Activated naive CD8-positive, alpha-beta T cell treated with anti-CD3 and anti-CD28 coated beads, Interleukin-2, amount 10 ng/mL, durations not matched to agents 7 days and 5 days (primary cell): ENCODE data around the gene MYO19. TPM values are rescaled to one million over a fixed set of nuclear protein-coding genes. Genes with fewer than 3 reads are reported as not detected.

Experiments used
- ATAC-seq: fragments of 150-1000 bp; cut with Tn5 transposase; one replicate; pipeline ENCODE4 v1.10.0; 2021; ENCODE audit warnings: low read depth, moderate library complexity
- POLR2A ChIA-PET: fragments of 350-600 bp; sonication (Branson Sonifier 250); formaldehyde crosslinking; loops from one replicate; lab custom pipeline; 2021; ENCODE audit warnings: antibody characterized with exemption; lab: Charles Lee
- DNase-seq: peaks from one replicate; pipeline ENCODE4 v3.0.0; 2021
- H3K27ac Mint-ChIP-seq: one replicate; pipeline ENCODE4 v1.8.0; 2022; ENCODE audit warnings: mild to moderate bottlenecking, mixed read lengths
- H3K27me3 Mint-ChIP-seq: one replicate; pipeline ENCODE4 v1.8.0; 2022; ENCODE audit warnings: mild to moderate bottlenecking, moderate library complexity, mixed read lengths
- H3K36me3 Mint-ChIP-seq: one replicate; pipeline ENCODE4 v1.8.0; 2021; ENCODE audit warnings: mild to moderate bottlenecking, mixed read lengths
- H3K4me1 Mint-ChIP-seq: one replicate; pipeline ENCODE4 v1.8.0; 2021; ENCODE audit warnings: mixed read lengths
- H3K4me3 Mint-ChIP-seq: one replicate; pipeline ENCODE4 v1.8.0; 2022; ENCODE audit warnings: mild to moderate bottlenecking, moderate library complexity, mixed read lengths
- H3K9me3 Mint-ChIP-seq: one replicate; pipeline ENCODE4 v1.8.0; 2021; ENCODE audit warnings: mixed read lengths
- total RNA-seq, 2 experiments: library from RNA; stranded (reverse); gene quantifications; one replicate each; pipeline ENCODE4 v1.2.3, GENCODE V29; 2021

MYO19 gene
- total RNA-seq, 2 experiments from 2014 or later, result 113 to 117 TPM

GRCh38 chr17:36545465-36546417 lies 11.1 kb upstream of the MYO19 start:
- H3K27me3 Mint-ChIP-seq, result no peaks in the 10 kb centered on the region
- peak overlapping the region; percentile 90 for H3K27ac Mint-ChIP-seq
- DNase-seq, result peak; percentile 95
- POLR2A ChIA-PET, result interaction anchor here (0.5 to 6.3 kb wide), 15 partner anchors 10 to 1303 kb away, joined by 3 to 122 read pairs (median 3); partner anchors contain the start of genes DHRS11, MRM1, MYO19 and PEX12
- peak; percentile 81 for ATAC-seq
- H3K4me1 Mint-ChIP-seq, result peaks cover 34% of the 10 kb centered on the region
- H3K9me3 Mint-ChIP-seq, result no peaks in the 10 kb centered on the region
- H3K36me3 Mint-ChIP-seq, result peaks cover 23% of the 10 kb centered on the region
- H3K4me3 Mint-ChIP-seq, result peak overlapping the region; percentile 98

DNA sequence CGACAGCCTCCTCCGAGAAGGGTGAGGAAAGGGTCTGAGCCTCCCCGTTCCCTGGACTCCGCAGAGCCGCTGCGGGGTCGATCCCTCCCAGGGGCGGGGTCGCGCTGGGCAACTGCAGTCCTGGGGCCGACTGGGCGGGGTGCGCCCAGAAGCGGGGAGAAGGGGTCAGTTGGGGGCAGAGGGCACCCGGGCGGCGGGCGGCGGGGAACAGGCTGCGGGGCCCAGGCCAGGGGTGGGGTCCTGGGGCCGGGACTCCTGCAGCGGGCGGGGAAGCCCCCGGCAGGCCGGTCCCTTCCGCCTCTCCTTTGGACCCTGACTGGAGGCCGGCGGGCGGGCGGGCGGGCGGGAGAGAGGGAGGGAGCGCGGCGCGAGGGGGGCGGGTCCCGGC lies 10.4 kb upstream of the MYO19 start:
- peaks cover 23% of the 10 kb centered on the region for H3K36me3 Mint-ChIP-seq
- H3K4me1 Mint-ChIP-seq, result peaks cover 29% of the 10 kb centered on the region
- POLR2A ChIA-PET, result interaction anchor here (0.5 to 6.3 kb wide), 8 partner anchors 10 to 864 kb away, joined by 3 to 122 read pairs (median 8); partner anchors contain the start of genes MRM1, MYO19, PIGW and ZNHIT3
- H3K4me3 Mint-ChIP-seq, result peak overlapping the region; percentile 98
- DNase-seq, result no peak
- H3K27me3 Mint-ChIP-seq, result no peaks in the 10 kb centered on the region
- ATAC-seq, result peak; percentile 42
- no peaks in the 10 kb centered on the region for H3K9me3 Mint-ChIP-seq
- peak overlapping the region; percentile 98 for H3K27ac Mint-ChIP-seq

GRCh38 chr17:36544307-36545076 lies 9.8 kb upstream of the MYO19 start, which contains the start of gene GGNBP2:
TSS of gene GGNBP2 (plus strand) at chr17:36544919. CDS start at chr17:36545725, 806 bp downstream.
- Mint-ChIP-seq H3K4me1 (peaks cover 27% of the 10 kb centered on the region), H3K36me3 (peaks cover 23% of the 10 kb centered on the region)
- POLR2A ChIA-PET, result interaction anchor here (0.5 to 6.3 kb wide), 7 partner anchors 9 to 864 kb away, joined by 3 to 122 read pairs (median 12); partner anchors contain the start of genes MRM1, MYO19, PIGW and ZNHIT3

GRCh38 chr17:36544044-36544306 lies 9.3 kb upstream of the MYO19 start:
- Mint-ChIP-seq H3K9me3 (no peaks in the 10 kb centered on the region), H3K36me3 (peaks cover 20% of the 10 kb centered on the region), H3K27ac (peak overlapping the region; percentile 98), H3K4me1 (peaks cover 23% of the 10 kb centered on the region), H3K27me3 (no peaks in the 10 kb centered on the region), H3K4me3 (peak overlapping the region; percentile 98)
- POLR2A ChIA-PET, result interaction anchor here (4.8 to 6.3 kb wide), 2 partner anchors 9 to 58 kb away, joined by 52 to 122 read pairs; partner anchors contain the start of genes MRM1, MYO19 and PIGW
- DNase-seq (no peak), ATAC-seq (no peak)

More at GRCh38 chr17:36544307-36545076, 9.8 kb upstream of the MYO19 start, which contains the start of gene GGNBP2:
- DNase-seq (peak; percentile 93), ATAC-seq (peak; percentile 70)
- H3K9me3 Mint-ChIP-seq, result no peaks in the 10 kb centered on the region
- no peaks in the 10 kb centered on the region for H3K27me3 Mint-ChIP-seq
- peak within 1 kb of the TSS; percentile 98 for H3K27ac Mint-ChIP-seq
- H3K4me3 Mint-ChIP-seq, result peak within 1 kb of the TSS; percentile 98

GRCh38 chr17:36542755-36543154 lies 8.1 kb upstream of the MYO19 start:
- Mint-ChIP-seq H3K9me3 (no peaks in the 10 kb centered on the region), H3K4me3 (no peak overlapping the region), H3K4me1 (peaks cover 13% of the 10 kb centered on the region), H3K27me3 (no peaks in the 10 kb centered on the region), H3K27ac (no peak overlapping the region), H3K36me3 (peaks cover 23% of the 10 kb centered on the region)
- ATAC-seq (no peak), DNase-seq (no peak)
- POLR2A ChIA-PET, result interaction anchor here (0.6 kb wide), 1 partner anchor 22 kb away, joined by 3 read pairs; no protein-coding TSS in a partner anchor

GRCh38 chr17:36540696-36541095 lies 6.0 kb upstream of the MYO19 start:
- Mint-ChIP-seq H3K9me3 (peaks cover 1% of the 10 kb centered on the region), H3K27me3 (no peaks in the 10 kb centered on the region), H3K4me3 (no peak overlapping the region), H3K27ac (no peak overlapping the region), H3K36me3 (peaks cover 20% of the 10 kb centered on the region), H3K4me1 (peaks cover 17% of the 10 kb centered on the region)
- POLR2A ChIA-PET, result interaction anchor here (0.8 kb wide), 1 partner anchor 16 kb away, joined by 4 read pairs; no protein-coding TSS in a partner anchor
- DNase-seq (no peak), ATAC-seq (no peak)

- Mint-ChIP-seq H3K27ac (peak overlapping the region; percentile 96), H3K27me3 (no peaks in the 10 kb centered on the region), H3K4me1 (peaks cover 31% of the 10 kb centered on the region), H3K9me3 (peaks cover 1% of the 10 kb centered on the region), H3K36me3 (peaks cover 26% of the 10 kb centered on the region), H3K4me3 (peak overlapping the region; percentile 91)
- no peak for ATAC-seq
- DNase-seq, result no peak
- POLR2A ChIA-PET, result interaction anchor here (0.7 to 4.8 kb wide), 6 partner anchors 11 to 552 kb away, joined by 3 to 122 read pairs (median 6); partner anchors contain the start of genes AATF, GGNBP2 and MRM1
Measured at GRCh38 chr17:36535669-36536081, 1.0 kb upstream of the MYO19 start.

DNA sequence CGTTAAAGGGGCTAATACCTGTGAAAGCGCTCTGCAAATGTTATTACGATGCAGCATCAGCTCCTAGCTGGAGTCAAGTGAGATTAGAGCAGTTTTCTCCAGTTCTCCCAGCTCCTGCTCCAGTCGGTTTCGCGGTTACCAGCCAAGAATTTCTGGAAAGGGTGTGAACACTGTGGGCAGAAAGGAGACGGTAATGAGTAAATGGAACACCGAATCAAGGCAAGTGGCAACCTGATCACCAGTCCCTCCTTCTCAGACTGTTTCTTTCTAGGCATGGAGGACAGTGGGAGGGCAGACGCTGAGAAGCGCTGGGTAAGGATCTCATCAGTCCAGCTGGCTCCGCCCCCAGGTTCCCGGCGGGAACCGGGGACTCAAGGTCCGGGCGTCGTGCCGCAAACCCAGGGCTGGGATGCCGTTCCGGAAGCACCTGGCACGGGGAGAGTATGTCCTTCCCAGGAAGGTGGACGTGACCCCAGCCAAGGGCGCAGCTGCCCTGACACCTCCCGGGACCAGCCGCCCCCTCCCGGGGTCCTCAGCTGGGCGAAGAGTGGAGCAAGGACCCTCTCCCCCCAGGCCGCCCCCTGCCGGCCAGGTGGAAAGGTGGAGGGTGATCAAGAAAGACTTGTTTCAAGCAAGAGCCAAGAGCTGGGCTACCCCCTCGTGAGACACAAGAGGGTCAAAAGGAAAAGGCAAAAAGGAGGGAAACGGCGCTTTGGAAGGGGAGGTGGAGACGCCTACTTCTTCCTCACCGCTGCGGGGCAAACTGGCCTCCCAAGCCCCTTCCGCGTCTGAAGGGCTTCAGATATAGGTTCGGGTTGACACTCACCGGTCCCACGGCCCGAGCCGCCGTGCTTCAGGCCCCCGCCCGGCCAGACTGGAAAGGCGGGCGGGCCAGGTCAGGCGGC lies 481 bp downstream of the MYO19 start:
- Mint-ChIP-seq H3K36me3 (peaks cover 19% of the 10 kb centered on the region), H3K27ac (peak overlapping the region; percentile 96), H3K9me3 (peaks cover 1% of the 10 kb centered on the region), H3K4me1 (peaks cover 30% of the 10 kb centered on the region), H3K4me3 (peak overlapping the region; percentile 91), H3K27me3 (no peaks in the 10 kb centered on the region)
- POLR2A ChIA-PET, result interaction anchor here (0.8 to 4.8 kb wide), 5 partner anchors 9 to 68 kb away, joined by 3 to 122 read pairs (median 7); partner anchors contain the start of genes GGNBP2 and MRM1
- no peak for DNase-seq
- ATAC-seq, result peak; percentile 30

DNA sequence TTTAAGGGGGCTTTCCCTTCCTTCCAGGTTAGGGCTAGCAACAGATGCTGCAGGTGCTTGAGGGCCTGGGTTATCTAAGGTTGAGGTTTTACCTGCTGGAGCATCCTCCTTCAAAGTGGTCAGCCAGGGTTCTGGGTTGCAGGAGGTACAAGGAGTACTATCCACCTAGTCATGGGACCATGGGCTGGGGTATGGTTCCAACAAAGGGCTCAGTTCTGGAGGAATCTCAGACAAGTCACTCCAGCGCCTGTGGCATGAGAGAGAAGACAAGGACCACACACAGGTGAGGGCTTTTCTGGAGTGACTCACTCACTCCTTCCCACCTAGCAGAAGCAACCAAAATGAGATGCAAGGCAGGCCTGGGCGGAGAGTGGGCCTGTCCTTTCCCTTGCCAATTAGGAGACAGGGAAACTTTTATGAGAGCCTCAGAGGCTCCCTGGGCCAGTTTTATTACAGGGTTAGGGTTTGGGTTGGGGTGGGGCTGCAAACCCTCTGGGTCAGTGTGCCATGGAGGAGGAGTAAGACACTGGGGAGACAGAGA lies 2.2 kb downstream of the MYO19 start:
- POLR2A ChIA-PET, result no interaction called here
- H3K4me3 Mint-ChIP-seq, result peak overlapping the region; percentile 33

DNA sequence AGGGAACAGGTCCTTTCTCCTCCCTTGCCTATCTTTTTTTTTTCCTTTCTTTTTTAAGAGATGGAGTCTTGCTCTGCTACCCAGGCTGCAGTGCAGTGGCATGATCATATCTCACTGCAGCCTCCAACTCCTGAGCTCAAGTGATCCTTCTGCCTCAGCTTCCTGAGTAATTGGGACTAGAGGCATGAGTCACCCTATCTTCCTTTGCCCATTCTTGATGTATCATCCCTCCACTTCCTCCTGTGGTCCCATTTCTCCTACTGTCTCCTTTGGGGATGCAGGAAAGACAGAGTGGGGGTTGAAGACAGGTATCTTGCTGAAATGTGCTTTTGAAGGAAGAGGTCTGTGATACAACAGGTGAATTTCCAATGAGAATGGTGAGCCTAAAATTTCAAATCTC lies 5.5 kb downstream of the MYO19 start:
- DNase-seq, result no peak
- POLR2A ChIA-PET, result no interaction called here

More for the DNA sequence above, 2.2 kb downstream of the MYO19 start:
- Mint-ChIP-seq H3K36me3 (peaks cover 16% of the 10 kb centered on the region), H3K9me3 (peaks cover 1% of the 10 kb centered on the region), H3K4me1 (peaks cover 31% of the 10 kb centered on the region), H3K27ac (peak overlapping the region; percentile 56), H3K27me3 (no peaks in the 10 kb centered on the region)
- DNase-seq (peak; percentile 14), ATAC-seq (no peak)

DNA sequence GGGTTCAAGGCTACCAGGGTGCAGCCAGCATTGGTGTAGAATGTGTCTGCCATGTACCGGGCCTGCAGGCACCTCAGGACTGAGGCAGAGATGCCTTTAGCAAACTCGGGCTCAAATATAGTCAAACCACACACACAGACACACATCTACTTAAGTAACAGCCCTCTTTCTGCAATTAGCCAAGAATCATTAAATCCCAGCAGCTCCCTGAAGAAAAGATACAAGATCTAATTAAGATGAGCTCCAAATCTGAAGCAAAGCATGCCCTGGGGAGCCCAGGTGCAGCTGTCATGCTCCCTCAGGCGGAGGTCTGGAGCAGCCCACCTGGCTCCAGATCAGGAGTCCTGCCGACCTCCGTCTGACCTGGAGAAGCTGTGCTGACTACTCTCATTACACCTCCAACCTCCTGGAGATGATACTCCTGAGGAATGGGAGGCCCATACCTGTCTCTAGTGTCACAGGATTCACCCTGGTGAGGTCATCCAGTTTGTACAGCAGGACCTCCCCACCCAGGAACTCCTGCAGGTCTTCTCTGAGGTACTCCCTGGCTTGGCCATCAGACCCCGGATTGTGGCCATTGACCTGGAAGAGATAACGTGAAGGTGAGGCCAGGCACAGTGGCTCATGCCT lies 6.9 kb downstream of the MYO19 start:
- POLR2A ChIA-PET, result no interaction called here
- peaks cover 33% of the 10 kb centered on the region for H3K36me3 Mint-ChIP-seq
- ATAC-seq, result no peak

More for the DNA sequence above, 5.5 kb downstream of the MYO19 start:
- no peak for ATAC-seq
- peaks cover 30% of the 10 kb centered on the region for H3K36me3 Mint-ChIP-seq
- peaks cover 35% of the 10 kb centered on the region for H3K4me1 Mint-ChIP-seq
- H3K27me3 Mint-ChIP-seq, result no peaks in the 10 kb centered on the region
- H3K27ac Mint-ChIP-seq, result no peak overlapping the region
- no peaks in the 10 kb centered on the region for H3K9me3 Mint-ChIP-seq
- no peak overlapping the region for H3K4me3 Mint-ChIP-seq

More for the DNA sequence above, 6.9 kb downstream of the MYO19 start:
- H3K27me3 Mint-ChIP-seq, result no peaks in the 10 kb centered on the region
- H3K9me3 Mint-ChIP-seq, result no peaks in the 10 kb centered on the region
- H3K4me3 Mint-ChIP-seq, result no peak overlapping the region
- DNase-seq, result peak; percentile 14
- no peak overlapping the region for H3K27ac Mint-ChIP-seq
- H3K4me1 Mint-ChIP-seq, result peaks cover 26% of the 10 kb centered on the region
